Stimulated activated naive CD4-positive, alpha-beta T cell (primary cell): ENCODE data around the gene DENND4B.

Experiments
- DNase-seq, 6 experiments: peaks; one replicate each; lab custom pipeline; 2025; lab: John Stamatoyannopoulos, UW

Gene DENND4B

DNA sequence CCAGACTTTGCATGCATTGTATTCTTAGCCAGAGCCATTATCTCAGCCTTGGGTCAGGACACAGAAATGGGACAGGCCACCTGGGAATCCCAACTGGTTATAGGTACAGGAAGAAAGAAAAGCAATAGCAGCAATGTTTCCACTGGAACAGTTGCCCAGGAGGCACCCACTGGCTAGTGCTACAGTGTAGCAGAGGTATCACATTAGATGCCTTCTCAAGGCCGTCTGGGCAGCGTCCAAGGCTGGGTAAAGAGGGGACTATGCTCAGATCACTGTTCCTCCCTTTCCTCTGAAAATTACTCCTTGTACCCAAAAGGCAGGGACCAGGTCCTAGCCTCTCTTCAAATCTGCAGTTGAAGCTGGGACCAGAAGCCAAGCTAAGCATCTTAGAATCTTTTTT lies 23.8 kb upstream of the DENND4B start:
- no peak for DNase-seq

GRCh38 chr1:153968972-153969371 lies 22.5 kb upstream of the DENND4B start:
- no peak for DNase-seq

- DNase-seq: no peak
Measured at GRCh38 chr1:153968408-153968807, 21.9 kb upstream of the DENND4B start.

DNA sequence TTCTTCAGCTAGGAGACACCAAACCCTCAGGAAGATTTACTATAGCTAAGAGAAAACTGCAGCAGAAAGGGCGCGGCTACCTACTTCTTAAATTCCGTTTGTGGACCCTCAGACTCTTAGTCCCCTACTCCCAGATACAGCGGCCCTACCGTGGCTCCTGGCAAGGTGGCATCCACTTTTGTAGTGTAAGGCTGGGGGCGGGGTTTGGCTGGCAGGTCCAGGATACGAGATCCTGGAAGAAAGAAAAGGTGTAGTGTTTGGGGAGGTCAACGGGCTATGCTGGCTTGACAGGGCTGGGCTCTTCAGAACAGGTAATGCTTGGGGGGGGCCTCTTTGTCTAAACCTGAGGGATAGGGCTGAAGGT lies 21.5 kb upstream of the DENND4B start:
- peak in 1 of 6 experiments; percentile 45 for DNase-seq

DNA sequence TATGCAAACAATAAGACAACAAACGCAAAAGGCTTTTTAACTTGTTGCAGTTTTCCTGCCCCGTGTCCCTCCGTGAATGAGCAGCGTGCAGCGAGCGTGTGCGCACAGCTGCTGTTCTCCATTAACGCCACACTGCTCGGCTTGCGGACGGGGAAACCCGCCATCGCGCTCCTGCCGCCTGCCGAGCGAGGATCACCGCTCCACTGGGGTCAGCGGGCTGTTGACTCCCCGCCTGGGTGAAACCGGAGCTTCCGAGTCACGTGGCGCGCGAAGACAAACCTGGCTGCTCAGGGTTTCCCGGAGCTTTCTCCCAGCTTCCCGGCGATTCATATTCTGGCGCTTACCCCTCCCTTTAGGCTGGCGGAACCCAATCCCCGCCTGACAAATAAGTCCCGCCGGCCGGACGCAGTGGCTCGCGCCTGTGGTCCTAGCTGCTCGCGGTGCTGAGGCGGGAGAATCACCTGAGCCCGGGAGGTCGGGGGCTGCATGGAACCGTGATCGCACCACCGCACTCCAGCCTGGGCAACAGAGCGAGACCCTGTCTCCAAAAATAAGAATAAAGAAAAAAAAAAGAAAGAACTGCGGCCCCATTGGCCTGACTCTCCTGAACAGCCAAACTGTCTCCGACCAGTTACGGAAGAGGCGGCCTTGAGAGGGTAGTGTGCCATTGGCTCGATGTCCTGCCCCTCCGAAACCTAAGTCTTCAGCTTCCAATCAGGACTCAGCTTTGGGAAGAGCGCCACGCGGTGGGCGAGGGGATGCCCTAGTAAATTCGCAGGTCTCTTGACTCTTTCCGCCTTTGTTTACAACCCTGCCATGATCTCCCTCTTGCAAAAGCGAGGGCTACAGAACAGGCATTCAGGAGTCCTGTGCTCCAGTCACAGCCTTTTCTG lies 20.8 kb upstream of the DENND4B start, which contains the start of gene CREB3L4:
Gene CREB3L4 (plus strand): TSS at position 796 of the 893 bp plus-strand sequence. CDS start 624 bp downstream, outside the sequence.
- peak; percentile 69 to 87 (median 81) for DNase-seq

DNA sequence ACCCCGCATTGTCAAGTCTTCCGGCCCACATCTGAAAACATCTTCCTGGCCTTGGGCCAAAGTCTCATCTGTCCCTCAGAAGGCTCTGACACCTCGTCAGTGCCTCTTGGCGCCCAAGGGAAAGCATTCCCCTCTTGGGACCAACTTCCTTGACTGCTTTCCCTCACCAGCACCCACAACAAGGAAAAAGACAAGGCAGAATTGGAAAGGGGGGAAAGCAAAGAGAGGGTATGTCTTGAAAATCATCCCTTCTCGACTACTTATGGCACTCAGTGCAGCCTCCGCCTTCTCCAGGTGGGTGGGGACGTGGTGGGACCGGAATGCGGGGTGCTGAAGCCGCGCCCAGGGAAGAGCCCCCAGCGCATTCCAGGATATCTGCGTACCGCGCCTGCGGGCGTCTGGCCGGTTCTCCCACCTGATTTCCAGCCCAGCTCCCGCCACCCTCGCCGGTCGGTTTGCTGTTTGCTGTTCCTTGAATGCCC lies 17.4 kb upstream of the DENND4B start:
- DNase-seq: peak in 1 of 6 experiments; percentile 42

DNA sequence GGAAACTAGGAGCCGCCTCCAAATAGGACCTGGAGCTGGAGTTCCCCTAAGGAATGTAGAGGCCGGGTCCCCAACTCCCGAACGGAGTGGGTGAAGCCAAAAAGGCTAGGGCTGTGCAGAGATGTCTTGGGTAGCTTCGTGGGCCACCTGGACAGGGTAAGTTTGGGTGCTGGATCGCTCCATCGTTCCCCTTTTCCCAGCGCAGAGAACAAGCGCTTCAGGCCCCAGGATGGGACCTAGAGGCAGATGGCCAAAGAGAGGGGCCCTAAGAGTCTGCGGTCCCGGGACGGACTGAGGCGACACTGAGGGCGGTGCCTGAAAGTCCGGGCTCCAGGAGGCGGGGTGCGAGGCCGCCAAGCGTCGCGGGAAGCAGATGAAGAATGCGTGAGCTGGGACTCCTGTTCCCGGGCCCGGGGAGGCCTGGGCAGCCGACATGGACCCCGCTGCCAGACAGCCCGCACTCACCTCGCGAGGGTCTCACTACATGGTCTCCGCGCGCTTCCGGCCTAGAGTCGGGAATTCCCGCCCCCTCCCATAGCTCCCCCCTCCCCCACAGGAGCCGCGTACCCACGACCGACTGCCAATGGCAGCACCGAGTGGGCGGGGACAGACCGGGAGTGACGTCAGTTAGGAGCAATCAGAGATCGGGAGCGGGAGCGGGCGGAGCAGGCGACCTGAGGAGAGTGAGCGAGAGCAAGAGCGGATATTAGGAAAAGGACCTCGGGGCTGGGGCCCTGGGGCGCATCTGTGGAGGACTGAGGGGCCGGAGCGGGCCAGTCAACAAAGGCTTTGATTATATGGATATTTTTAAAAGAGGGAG lies 16.7 kb upstream of the DENND4B start, which contains the start of gene SLC39A1:
Gene SLC39A1 (minus strand): TSS at position 508 of the 820 bp plus-strand sequence. CDS start 822 bp downstream, outside the sequence.
- peak; percentile 80 to 97 (median 90) for DNase-seq

- DNase-seq: no peak
Measured at GRCh38 chr1:153962088-153963029, 15.8 kb upstream of the DENND4B start.

DNA sequence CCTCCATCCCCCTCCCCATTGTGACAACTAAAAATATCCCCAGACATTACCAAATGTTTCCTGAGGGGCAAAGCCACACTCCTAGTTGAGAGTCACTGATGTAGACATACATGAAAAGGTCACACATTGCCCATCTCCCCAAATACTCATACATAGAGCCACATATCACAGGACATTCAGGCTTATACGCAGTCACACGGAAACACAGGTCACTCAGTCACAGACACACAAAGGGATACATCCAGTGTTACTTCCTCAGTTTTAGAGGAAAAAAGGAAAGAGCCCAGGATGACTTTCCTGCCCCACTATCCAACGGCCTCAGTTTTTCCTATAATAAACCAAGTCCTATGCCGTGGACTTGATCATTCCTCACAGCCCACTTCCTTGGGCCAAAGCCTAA lies 14.9 kb upstream of the DENND4B start:
- DNase-seq: no peak

- DNase-seq: no peak
Measured at GRCh38 chr1:153960206-153960605, 13.7 kb upstream of the DENND4B start.

DNA sequence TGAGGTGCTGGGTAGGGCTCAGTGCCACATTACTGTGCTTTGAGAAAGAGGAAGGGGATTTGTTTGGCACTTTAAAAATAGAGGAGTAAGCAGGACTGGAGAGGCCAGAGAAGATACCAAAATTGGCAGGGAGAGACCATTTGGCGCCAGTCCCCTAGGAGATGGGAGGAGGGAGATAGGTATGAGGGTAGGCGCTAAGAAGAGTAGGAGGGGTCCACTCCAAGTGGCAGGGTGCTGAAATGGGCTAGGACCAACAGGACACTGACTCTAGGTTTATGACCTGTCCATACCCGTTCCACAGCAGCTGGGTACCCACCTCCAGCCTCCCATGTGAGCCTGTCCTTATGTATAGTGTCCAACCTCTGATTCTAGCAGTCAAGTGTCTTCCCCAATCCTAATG lies 12.9 kb upstream of the DENND4B start:
- DNase-seq: no peak

- no peak for DNase-seq
Measured at GRCh38 chr1:153958961-153959260, 12.4 kb upstream of the DENND4B start.

DNA sequence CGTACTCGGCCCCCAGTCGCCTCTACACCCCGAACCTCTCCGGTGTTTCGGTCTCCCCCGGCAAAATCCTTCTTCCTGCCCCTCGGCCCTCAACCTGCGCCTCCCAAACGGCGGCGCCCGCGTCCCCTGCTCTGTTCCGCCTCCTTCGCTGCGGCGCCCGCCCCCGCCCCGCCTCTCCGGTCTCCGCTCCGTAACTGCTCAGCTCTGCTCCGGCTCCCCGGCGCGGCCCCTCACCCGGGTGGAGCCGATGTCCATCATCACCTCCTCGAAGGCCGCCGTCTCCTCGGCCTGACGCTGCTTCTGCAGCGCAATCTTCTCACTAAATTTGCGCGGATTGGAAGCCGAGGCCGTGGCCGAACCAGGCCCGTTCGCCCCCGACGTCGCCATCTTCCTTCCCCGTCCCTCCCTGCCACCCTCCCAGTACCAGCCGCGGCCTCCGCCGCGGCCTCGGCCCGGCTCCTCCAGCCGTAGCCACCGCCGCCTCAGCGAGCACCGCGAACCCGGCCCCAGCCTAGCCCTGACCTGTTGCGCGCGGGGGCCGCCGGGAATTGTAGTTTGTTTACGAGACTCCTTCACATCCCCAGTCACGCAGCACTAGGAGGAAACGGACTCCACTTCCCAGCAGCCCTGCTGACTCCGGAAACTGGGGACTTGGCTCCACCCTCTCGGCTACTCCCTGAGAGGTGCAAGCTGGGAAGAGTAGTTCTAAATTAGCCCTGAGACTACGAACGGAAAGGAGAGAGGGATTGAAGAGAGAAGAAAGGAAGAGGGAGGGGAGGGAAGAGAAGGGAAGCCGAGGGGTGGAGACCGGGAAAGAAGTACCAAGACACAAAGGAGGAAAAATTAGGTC lies 11.8 kb upstream of the DENND4B start, which contains the start of gene CRTC2:
Gene CRTC2 (minus strand): TSS at position 502 of the 850 bp plus-strand sequence. CDS start 115 bp downstream, at position 387.
- peak; percentile 93 to 97 (median 95) for DNase-seq

- DNase-seq: peak in 4 of 6 experiments; percentile 29 to 72 (median 36)
Measured at GRCh38 chr1:153957744-153958110, 11.2 kb upstream of the DENND4B start.

GRCh38 chr1:153956997-153957715 lies 10.6 kb upstream of the DENND4B start:
- no peak for DNase-seq

DNA sequence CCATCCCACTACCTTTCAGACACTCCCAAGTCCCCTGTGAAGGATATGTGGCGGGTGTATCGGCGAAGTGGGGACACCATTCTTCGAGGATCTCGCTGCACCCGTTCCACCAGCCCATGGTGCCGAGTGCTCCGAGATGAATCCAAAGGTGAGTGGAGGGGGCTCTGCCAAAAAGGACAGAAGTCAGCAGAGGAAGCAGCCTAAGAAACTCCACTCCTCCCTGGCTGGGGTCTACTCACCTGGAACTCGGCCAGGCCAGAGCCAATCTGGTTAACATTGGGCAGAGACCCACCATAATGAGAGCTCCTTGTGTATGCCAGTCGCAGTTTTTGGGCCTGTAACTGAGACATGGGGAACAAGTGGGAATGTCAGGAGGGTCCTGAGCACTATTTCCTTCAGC lies 8.3 kb upstream of the DENND4B start:
- DNase-seq: no peak

- DNase-seq: no peak
Measured at GRCh38 chr1:153953859-153954365, 7.4 kb upstream of the DENND4B start.

DNA sequence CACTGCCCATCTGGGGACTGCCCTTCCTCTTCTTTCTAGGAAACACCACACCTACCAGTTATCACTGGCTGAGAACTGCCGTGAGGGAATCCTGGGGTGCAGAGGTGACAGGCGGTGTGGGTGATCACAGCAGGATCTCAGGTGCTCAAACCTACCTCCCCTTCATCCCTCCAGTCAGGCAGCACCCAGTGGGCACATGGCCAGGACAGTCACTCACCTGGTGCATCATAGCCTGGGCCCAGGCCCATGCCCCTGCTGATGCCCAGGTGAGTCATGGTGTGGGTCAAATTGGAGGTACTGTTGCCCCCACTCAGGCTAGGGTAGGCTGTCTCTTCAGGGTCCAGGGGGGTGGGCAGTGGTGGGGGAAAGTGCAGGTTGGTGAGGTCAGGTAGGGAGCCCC lies 5.3 kb upstream of the DENND4B start:
- DNase-seq: no peak

DNA sequence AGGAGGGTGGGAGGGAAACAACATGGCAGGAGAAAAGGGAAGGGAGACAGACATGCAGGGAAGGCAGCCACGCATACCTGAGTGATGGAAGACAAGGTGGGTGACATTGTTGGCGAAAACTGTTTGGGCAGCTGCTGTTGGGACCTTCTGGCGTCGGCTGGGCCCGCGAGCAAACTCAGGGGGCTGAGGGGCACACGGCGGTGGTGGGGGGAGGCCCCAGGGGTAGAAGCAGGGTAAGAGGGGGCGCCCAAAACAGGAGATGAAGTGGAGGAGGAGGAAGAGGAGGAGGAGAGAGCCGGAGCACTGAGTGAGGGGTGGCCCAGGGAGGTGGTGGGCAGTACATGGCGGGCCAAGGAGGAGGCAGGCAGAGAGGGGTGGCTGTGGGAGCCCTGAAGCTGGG lies 4.7 kb upstream of the DENND4B start:
- DNase-seq: no peak
